ENCODE results near the gene PPEF2. TPM values are rescaled to one million over a fixed set of nuclear protein-coding genes. Genes with fewer than 3 reads are reported as not detected.
"Not testable (repeated sequence)": the region's sequence is repeated elsewhere in the genome, so short reads cannot be mapped to it uniquely, and the experiment has no call there.

Gene PPEF2
- total and polyA plus RNA-seq, 3 experiments from 2014 or later, result 0.11 to 0.13 TPM; not detected in 1

- no peak overlapping the region for H3K4me3 ChIP-seq (ENCODE audit: low read length)
- H3K27me3 Mint-ChIP-seq, result no peaks in the 10 kb centered on the region
- H3K27me3 ChIP-seq (ENCODE audit: insufficient read depth, low read length, poor library complexity, severe bottlenecking), result no peaks in the 10 kb centered on the region
- H3K4me3 Mint-ChIP-seq, result no peak overlapping the region
- H3K4me1 Mint-ChIP-seq, result peaks cover 2 to 6% (median 3%) of the 10 kb centered on the region in 3 donors
- ChIA-PET CTCF (interaction anchor here (2.8 kb wide), 1 partner anchor 10 kb away, joined by 12 read pairs; the partner anchor contains the start of gene NAAA), POLR2A (interaction anchor here (0.5 kb wide), 1 partner anchor 14 kb away, joined by 4 read pairs; no protein-coding TSS in a partner anchor)
- H3K27ac Mint-ChIP-seq, result no peak overlapping the region
- no peak overlapping the region for H3K27ac ChIP-seq (ENCODE audit: low read depth, low read length)
- DNase-seq, result no peak
- H3K4me1 ChIP-seq (ENCODE audit: insufficient read depth, low read length), result no peaks in the 10 kb centered on the region
- H3K36me3 ChIP-seq (ENCODE audit: insufficient read depth, low read length), result peaks cover 14% of the 10 kb centered on the region
- H3K9me3 ChIP-seq (ENCODE audit: low read length), result no peaks in the 10 kb centered on the region
- H3K36me3 Mint-ChIP-seq, result peaks cover 9 to 69% (median 16%) of the 10 kb centered on the region in 3 donors
- H3K9me3 Mint-ChIP-seq, result no peaks in the 10 kb centered on the region
These were observed 27.9 kb upstream of the PPEF2 start for GRCh38 chr4:75930152-75930551.

- H3K4me3 Mint-ChIP-seq; POLR2A ChIA-PET; H3K27ac ChIP-seq (ENCODE audit: low read depth, low read length); H3K4me1 ChIP-seq (ENCODE audit: insufficient read depth, low read length); H3K4me1 Mint-ChIP-seq; H3K9me3 ChIP-seq (ENCODE audit: low read length); H3K4me3 ChIP-seq (ENCODE audit: low read length); H3K27me3 ChIP-seq (ENCODE audit: insufficient read depth, low read length, poor library complexity, severe bottlenecking); DNase-seq; H3K27me3 Mint-ChIP-seq; H3K9me3 Mint-ChIP-seq; H3K27ac Mint-ChIP-seq: not testable (repeated sequence)
- H3K36me3 Mint-ChIP-seq, result peaks cover 0 to 86% (median 10%) of the 10 kb centered on the region in 3 donors
- CTCF ChIA-PET, result interaction anchor here (0.8 kb wide), 1 partner anchor 9 kb away, joined by 4 read pairs; no protein-coding TSS in a partner anchor
- H3K36me3 ChIP-seq (ENCODE audit: insufficient read depth, low read length), result peaks cover 25% of the 10 kb centered on the region
These were observed 22.7 kb upstream of the PPEF2 start for GRCh38 chr4:75924916-75925315.

- Mint-ChIP-seq H3K36me3 (peaks cover 0 to 86% (median 10%) of the 10 kb centered on the region in 3 donors), H3K4me1 (peaks cover 2 to 6% (median 3%) of the 10 kb centered on the region in 3 donors), H3K9me3 (no peaks in the 10 kb centered on the region), H3K27me3 (no peaks in the 10 kb centered on the region), H3K4me3 (no peak overlapping the region), H3K27ac (peak overlapping the region in 1 of 8 donors; percentile 39)
- POLR2A ChIA-PET, result no interaction called here
- DNase-seq, result no peak
- no peaks in the 10 kb centered on the region for H3K4me1 ChIP-seq (ENCODE audit: insufficient read depth, low read length)
- no peak overlapping the region for H3K4me3 ChIP-seq (ENCODE audit: low read length)
- peaks cover 29% of the 10 kb centered on the region for H3K36me3 ChIP-seq (ENCODE audit: insufficient read depth, low read length)
- no peaks in the 10 kb centered on the region for H3K27me3 ChIP-seq (ENCODE audit: insufficient read depth, low read length, poor library complexity, severe bottlenecking)
- CTCF ChIA-PET, result no interaction called here
- H3K9me3 ChIP-seq (ENCODE audit: low read length), result no peaks in the 10 kb centered on the region
- H3K27ac ChIP-seq (ENCODE audit: low read depth, low read length), result no peak overlapping the region
These were observed 22.1 kb upstream of the PPEF2 start for GRCh38 chr4:75924309-75924827.

- Mint-ChIP-seq H3K9me3 (no peaks in the 10 kb centered on the region), H3K36me3 (peaks cover 0 to 87% (median 7%) of the 10 kb centered on the region in 3 donors), H3K27me3 (no peaks in the 10 kb centered on the region), H3K4me1 (peaks cover 0 to 2% (median 0%) of the 10 kb centered on the region in 3 donors), H3K4me3 (no peak overlapping the region), H3K27ac (peak overlapping the region in 2 of 8 donors; percentile 33 to 50)
- ChIA-PET CTCF (no interaction called here), POLR2A (no interaction called here)
- no peak overlapping the region for H3K4me3 ChIP-seq (ENCODE audit: low read length)
- H3K27me3 ChIP-seq (ENCODE audit: insufficient read depth, low read length, poor library complexity, severe bottlenecking), result no peaks in the 10 kb centered on the region
- no peak overlapping the region for H3K27ac ChIP-seq (ENCODE audit: low read depth, low read length)
- H3K36me3 ChIP-seq (ENCODE audit: insufficient read depth, low read length), result peaks cover 29% of the 10 kb centered on the region
- no peaks in the 10 kb centered on the region for H3K4me1 ChIP-seq (ENCODE audit: insufficient read depth, low read length)
- H3K9me3 ChIP-seq (ENCODE audit: low read length), result no peaks in the 10 kb centered on the region
- no peak for DNase-seq
These were observed 20.3 kb upstream of the PPEF2 start for GRCh38 chr4:75922588-75922987.

GRCh38 chr4:75921910-75922309, 19.7 kb upstream of the PPEF2 start:
- CTCF ChIA-PET, result no interaction called here
- no peaks in the 10 kb centered on the region for H3K9me3 Mint-ChIP-seq

GRCh38 chr4:75920327-75920726, 18.1 kb upstream of the PPEF2 start:
- Histone ChIP-seq H3K4me3 (ENCODE audit: low read length) (no peak overlapping the region), H3K4me1 (ENCODE audit: insufficient read depth, low read length) (no peaks in the 10 kb centered on the region), H3K27me3 (ENCODE audit: insufficient read depth, low read length, poor library complexity, severe bottlenecking) (no peaks in the 10 kb centered on the region), H3K27ac (ENCODE audit: low read depth, low read length) (no peak overlapping the region), H3K36me3 (ENCODE audit: insufficient read depth, low read length) (peaks cover 29% of the 10 kb centered on the region), H3K9me3 (ENCODE audit: low read length) (no peaks in the 10 kb centered on the region)
- Mint-ChIP-seq H3K4me3 (no peak overlapping the region), H3K9me3 (no peaks in the 10 kb centered on the region), H3K36me3 (peaks cover 0 to 88% (median 10%) of the 10 kb centered on the region in 3 donors), H3K27me3 (no peaks in the 10 kb centered on the region), H3K27ac (no peak overlapping the region), H3K4me1 (peaks cover 0 to 6% (median 1%) of the 10 kb centered on the region in 3 donors)
- DNase-seq, result no peak
- CTCF ChIA-PET, result interaction anchor here (1.2 kb wide), 1 partner anchor 25 kb away, joined by 3 read pairs; no protein-coding TSS in a partner anchor
- POLR2A ChIA-PET, result no interaction called here

More at GRCh38 chr4:75921910-75922309, 19.7 kb upstream of the PPEF2 start:
- Mint-ChIP-seq H3K27ac (no peak overlapping the region), H3K4me1 (peaks cover 0 to 2% (median 0%) of the 10 kb centered on the region in 3 donors), H3K27me3 (no peaks in the 10 kb centered on the region), H3K4me3 (peak overlapping the region in 1 of 7 donors; percentile 54), H3K36me3 (peaks cover 0 to 89% (median 7%) of the 10 kb centered on the region in 3 donors)
- no peak for DNase-seq
- POLR2A ChIA-PET, result no interaction called here
- Histone ChIP-seq H3K27me3 (ENCODE audit: insufficient read depth, low read length, poor library complexity, severe bottlenecking) (no peaks in the 10 kb centered on the region), H3K36me3 (ENCODE audit: insufficient read depth, low read length) (peaks cover 29% of the 10 kb centered on the region), H3K9me3 (ENCODE audit: low read length) (no peaks in the 10 kb centered on the region), H3K4me1 (ENCODE audit: insufficient read depth, low read length) (no peaks in the 10 kb centered on the region), H3K27ac (ENCODE audit: low read depth, low read length) (no peak overlapping the region), H3K4me3 (ENCODE audit: low read length) (no peak overlapping the region)

- H3K9me3 ChIP-seq (ENCODE audit: low read length), result no peaks in the 10 kb centered on the region
- H3K4me1 ChIP-seq (ENCODE audit: insufficient read depth, low read length), result no peaks in the 10 kb centered on the region
- H3K36me3 ChIP-seq (ENCODE audit: insufficient read depth, low read length), result peaks cover 29% of the 10 kb centered on the region
- H3K27ac ChIP-seq (ENCODE audit: low read depth, low read length), result no peak overlapping the region
- Mint-ChIP-seq H3K9me3 (no peaks in the 10 kb centered on the region), H3K27ac (no peak overlapping the region), H3K4me3 (no peak overlapping the region), H3K36me3 (peaks cover 0 to 86% (median 10%) of the 10 kb centered on the region in 3 donors), H3K4me1 (peaks cover 0 to 6% (median 0%) of the 10 kb centered on the region in 3 donors), H3K27me3 (no peaks in the 10 kb centered on the region)
- H3K4me3 ChIP-seq (ENCODE audit: low read length), result no peak overlapping the region
- CTCF ChIA-PET, result no interaction called here
- DNase-seq, result no peak
- POLR2A ChIA-PET, result no interaction called here
- H3K27me3 ChIP-seq (ENCODE audit: insufficient read depth, low read length, poor library complexity, severe bottlenecking), result no peaks in the 10 kb centered on the region
These were observed 17.7 kb upstream of the PPEF2 start for GRCh38 chr4:75919920-75920319.

- ChIA-PET POLR2A (no interaction called here), CTCF (interaction anchor here (0.9 to 3.6 kb wide), 8 partner anchors 9 to 150 kb away, joined by 3 to 21 read pairs (median 4); partner anchors contain the start of gene NAAA)
- Mint-ChIP-seq H3K27me3 (no peaks in the 10 kb centered on the region), H3K36me3 (peaks cover 6 to 81% (median 16%) of the 10 kb centered on the region in 3 donors), H3K27ac (peak overlapping the region in 1 of 8 donors; percentile 41), H3K9me3 (no peaks in the 10 kb centered on the region), H3K4me3 (no peak overlapping the region), H3K4me1 (peaks cover 0 to 6% (median 0%) of the 10 kb centered on the region in 3 donors)
- no peaks in the 10 kb centered on the region for H3K4me1 ChIP-seq (ENCODE audit: insufficient read depth, low read length)
- no peak overlapping the region for H3K4me3 ChIP-seq (ENCODE audit: low read length)
- DNase-seq, result peak in 3 of 5 donors; percentile 6 to 46 (median 24)
- H3K36me3 ChIP-seq (ENCODE audit: insufficient read depth, low read length), result peaks cover 16% of the 10 kb centered on the region
- no peaks in the 10 kb centered on the region for H3K27me3 ChIP-seq (ENCODE audit: insufficient read depth, low read length, poor library complexity, severe bottlenecking)
- no peaks in the 10 kb centered on the region for H3K9me3 ChIP-seq (ENCODE audit: low read length)
- no peak overlapping the region for H3K27ac ChIP-seq (ENCODE audit: low read depth, low read length)
These were observed 13.9 kb upstream of the PPEF2 start for GRCh38 chr4:75916091-75916661.

Measured in CD8-positive, alpha-beta memory T cell (primary cell).